Neural cell (in vitro differentiated cells): ENCODE measurements around the gene PRR11.

Source experiments
- CTCF ChIP-seq: fragments of 450-650 bp; IDR thresholded peaks from 2 replicates; pipeline ENCODE4 v1.5.1; 2014; ENCODE audit warnings: antibody characterized with exemption, mild to moderate bottlenecking, moderate library complexity; ENCODE audit not compliant: poor library complexity, severe bottlenecking
- MXI1 ChIP-seq: fragments of 450-650 bp; conservative IDR thresholded peaks from 2 replicates; pipeline ENCODE4 v1.6.1; 2014; ENCODE audit warnings: antibody characterized with exemption, mild to moderate bottlenecking; ENCODE audit not compliant: poor library complexity, severe bottlenecking

GRCh38 chr17:59131131-59131530 is 24.4 kb upstream of the PRR11 start:
- no peak for TF ChIP-seq CTCF
- no peak for TF ChIP-seq MXI1
